HepG2 (cell line): ENCODE data around the gene TAF1D. TPM values are rescaled to one million over a fixed set of nuclear protein-coding genes. Genes with fewer than 3 reads are reported as not detected.

Experiments used
- BCL6 ChIP-seq: IDR thresholded peaks from 2 replicates; pipeline ENCODE4 v1.6.1; 2016; ENCODE audit warnings: missing genetic modification reagents, missing compliant biosample characterization
- BRCA1 ChIP-seq: sonication (generic); formaldehyde crosslinking; IDR thresholded peaks from 2 replicates; pipeline ENCODE4 v1.4.0; 2020; ENCODE audit warnings: missing genetic modification reagents
- ISX ChIP-seq: sonication (generic); formaldehyde crosslinking; conservative IDR thresholded peaks from 2 replicates; pipeline ENCODE4 v1.5.0; 2020; ENCODE audit warnings: missing genetic modification reagents
- KDM3A ChIP-seq: IDR thresholded peaks from 2 replicates; pipeline ENCODE4 v1.6.1; 2018; ENCODE audit warnings: low read depth, missing compliant biosample characterization
- MIER2 ChIP-seq: IDR thresholded peaks from 2 replicates; pipeline ENCODE4 v1.6.1; 2016; ENCODE audit warnings: missing biosample characterization, missing genetic modification reagents
- RARA ChIP-seq: IDR thresholded peaks from 2 replicates; pipeline ENCODE4 v1.6.1; 2016; ENCODE audit warnings: missing genetic modification reagents, missing compliant biosample characterization
- RXRA ChIP-seq: sonication (generic); formaldehyde crosslinking; IDR thresholded peaks from 2 replicates; pipeline ENCODE4 v1.5.1; 2020; ENCODE audit warnings: missing genetic modification reagents
- TGIF2 ChIP-seq: IDR thresholded peaks from 2 replicates; pipeline ENCODE4 v1.6.1; 2016; ENCODE audit warnings: control low read depth, missing compliant biosample characterization
- U2AF1 ChIP-seq: fragments of 200-400 bp; formaldehyde crosslinking; optimal IDR thresholded peaks from 2 replicates; pipeline ENCODE3; 2017; ENCODE audit warnings: mild to moderate bottlenecking, low read depth, low read length
- ZNF180 ChIP-seq: sonication (generic); formaldehyde crosslinking; IDR thresholded peaks from 2 replicates; pipeline ENCODE4 v1.4.0; 2020; ENCODE audit warnings: low read depth, missing genetic modification reagents, borderline replicate concordance
- ZNF24 ChIP-seq: fragments of 450-650 bp; IDR thresholded peaks from 2 replicates; pipeline ENCODE4 v1.6.1; 2017; ENCODE audit warnings: antibody characterized with exemption, mild to moderate bottlenecking
- ZNF564 ChIP-seq: sonication (generic); formaldehyde crosslinking; IDR thresholded peaks from 2 replicates; pipeline ENCODE4 v1.8.1; 2023; ENCODE audit warnings: mild to moderate bottlenecking, missing genetic modification reagents
- ZNF572 ChIP-seq: sonication (generic); formaldehyde crosslinking; IDR thresholded peaks from 2 replicates; pipeline ENCODE4 v1.5.1; 2020; ENCODE audit warnings: mild to moderate bottlenecking, missing genetic modification reagents
- ZNF746 ChIP-seq: sonication (generic); formaldehyde crosslinking; IDR thresholded peaks from 2 replicates; pipeline ENCODE4 v1.8.0; 2022; ENCODE audit warnings: mild to moderate bottlenecking, missing genetic modification reagents
- polyA plus RNA-seq, 8 experiments: library from polyadenylated mRNA; depleted of rRNA in 3 of 8; stranded (reverse) in 7 of 8; unstranded in 1 of 8; fragments of >200 nt; fragmentation: Illumina TruSeq in 4 of 8; extraction: Trizol in 4 of 8; gene quantifications; 2 replicates each; pipeline versions ENCODE4 v1.2.1 to v1.2.3, GENCODE V29; 2011 to 2016; ENCODE audit warnings: low read depth in 4 of 8, missing spikeins in 1 of 8, mixed read lengths in 1 of 8; ENCODE audit not compliant: insufficient read depth in 1 of 8
- total RNA-seq, 5 experiments: library from RNA; depleted of rRNA; stranded (reverse); fragments of >200 nt; fragmentation: Illumina TruSeq; extraction: Trizol; gene quantifications; 2 replicates each; pipeline ENCODE4 v1.2.3, GENCODE V29; 2016; ENCODE audit warnings: low read depth in 1 of 5
- TF ChIP-seq, protein P1 (sequence below): sonication (generic); formaldehyde crosslinking; IDR thresholded peaks from 2 replicates; pipeline ENCODE4 v1.4.0; 2020; ENCODE audit warnings: missing genetic modification reagents
- TF ChIP-seq, protein P2 (sequence below), 2 experiments: IDR thresholded peaks; 2 replicates each; pipeline ENCODE4 v1.6.1; 2011 to 2012; ENCODE audit warnings: low read length in 2 of 2, borderline replicate concordance in 1 of 2, low read depth in 1 of 2, mild to moderate bottlenecking in 1 of 2, moderate library complexity in 1 of 2
- TF ChIP-seq, protein P3 (sequence below): IDR thresholded peaks from 2 replicates; pipeline ENCODE4 v1.6.1; 2016; ENCODE audit warnings: low read depth, missing genetic modification reagents, missing compliant biosample characterization
- TF ChIP-seq, protein P4 (sequence below): IDR thresholded peaks from 2 replicates; pipeline ENCODE4 v1.6.1; 2012; ENCODE audit warnings: inconsistent platforms
- TF ChIP-seq, protein P5 (sequence below): sonication (generic); formaldehyde crosslinking; IDR thresholded peaks from 2 replicates; pipeline ENCODE4 v1.8.1; 2023; ENCODE audit warnings: missing genetic modification reagents, mild to moderate bottlenecking, borderline replicate concordance
- TF ChIP-seq, protein P6 (sequence below): sonication (generic); formaldehyde crosslinking; IDR thresholded peaks from 2 replicates; pipeline ENCODE4 v1.5.0; 2020; ENCODE audit warnings: missing genetic modification reagents

TAF1D gene
- total and polyA plus RNA-seq, 2 of the 13 experiments (the other 11 are each of a cell fraction or from before 2014, with no cell fraction given): 132 to 207 TPM

DNA sequence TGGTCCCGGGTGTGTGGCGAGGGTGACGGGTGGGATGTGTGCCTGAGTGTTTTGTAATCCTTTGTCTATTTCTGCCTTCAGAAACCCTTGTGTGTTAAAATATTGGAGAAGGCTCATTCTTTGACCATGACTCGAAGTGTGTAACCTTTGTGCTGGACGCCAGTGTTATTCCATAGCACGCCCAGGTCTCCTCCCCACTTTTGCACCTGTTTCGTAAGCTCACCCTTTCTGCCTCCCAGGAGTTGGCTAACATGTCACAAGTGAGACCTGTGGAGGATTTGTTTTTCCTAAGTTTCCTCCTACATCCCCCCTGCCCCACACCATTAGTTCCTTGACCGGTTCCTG is 559 bp upstream of the TAF1D start (continued):
- TF ChIP-seq, protein P1, sequence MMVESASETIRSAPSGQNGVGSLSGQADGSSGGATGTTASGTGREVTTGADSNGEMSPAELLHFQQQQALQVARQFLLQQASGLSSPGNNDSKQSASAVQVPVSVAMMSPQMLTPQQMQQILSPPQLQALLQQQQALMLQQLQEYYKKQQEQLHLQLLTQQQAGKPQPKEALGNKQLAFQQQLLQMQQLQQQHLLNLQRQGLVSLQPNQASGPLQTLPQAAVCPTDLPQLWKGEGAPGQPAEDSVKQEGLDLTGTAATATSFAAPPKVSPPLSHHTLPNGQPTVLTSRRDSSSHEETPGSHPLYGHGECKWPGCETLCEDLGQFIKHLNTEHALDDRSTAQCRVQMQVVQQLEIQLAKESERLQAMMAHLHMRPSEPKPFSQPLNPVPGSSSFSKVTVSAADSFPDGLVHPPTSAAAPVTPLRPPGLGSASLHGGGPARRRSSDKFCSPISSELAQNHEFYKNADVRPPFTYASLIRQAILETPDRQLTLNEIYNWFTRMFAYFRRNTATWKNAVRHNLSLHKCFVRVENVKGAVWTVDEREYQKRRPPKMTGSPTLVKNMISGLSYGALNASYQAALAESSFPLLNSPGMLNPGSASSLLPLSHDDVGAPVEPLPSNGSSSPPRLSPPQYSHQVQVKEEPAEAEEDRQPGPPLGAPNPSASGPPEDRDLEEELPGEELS (CRISPR knock-in tag): peak; percentile 43; the same call in 1 of the 2 replicates
- TF ChIP-seq ZNF746 (CRISPR knock-in tag): no peak
- TF ChIP-seq, protein P2, sequence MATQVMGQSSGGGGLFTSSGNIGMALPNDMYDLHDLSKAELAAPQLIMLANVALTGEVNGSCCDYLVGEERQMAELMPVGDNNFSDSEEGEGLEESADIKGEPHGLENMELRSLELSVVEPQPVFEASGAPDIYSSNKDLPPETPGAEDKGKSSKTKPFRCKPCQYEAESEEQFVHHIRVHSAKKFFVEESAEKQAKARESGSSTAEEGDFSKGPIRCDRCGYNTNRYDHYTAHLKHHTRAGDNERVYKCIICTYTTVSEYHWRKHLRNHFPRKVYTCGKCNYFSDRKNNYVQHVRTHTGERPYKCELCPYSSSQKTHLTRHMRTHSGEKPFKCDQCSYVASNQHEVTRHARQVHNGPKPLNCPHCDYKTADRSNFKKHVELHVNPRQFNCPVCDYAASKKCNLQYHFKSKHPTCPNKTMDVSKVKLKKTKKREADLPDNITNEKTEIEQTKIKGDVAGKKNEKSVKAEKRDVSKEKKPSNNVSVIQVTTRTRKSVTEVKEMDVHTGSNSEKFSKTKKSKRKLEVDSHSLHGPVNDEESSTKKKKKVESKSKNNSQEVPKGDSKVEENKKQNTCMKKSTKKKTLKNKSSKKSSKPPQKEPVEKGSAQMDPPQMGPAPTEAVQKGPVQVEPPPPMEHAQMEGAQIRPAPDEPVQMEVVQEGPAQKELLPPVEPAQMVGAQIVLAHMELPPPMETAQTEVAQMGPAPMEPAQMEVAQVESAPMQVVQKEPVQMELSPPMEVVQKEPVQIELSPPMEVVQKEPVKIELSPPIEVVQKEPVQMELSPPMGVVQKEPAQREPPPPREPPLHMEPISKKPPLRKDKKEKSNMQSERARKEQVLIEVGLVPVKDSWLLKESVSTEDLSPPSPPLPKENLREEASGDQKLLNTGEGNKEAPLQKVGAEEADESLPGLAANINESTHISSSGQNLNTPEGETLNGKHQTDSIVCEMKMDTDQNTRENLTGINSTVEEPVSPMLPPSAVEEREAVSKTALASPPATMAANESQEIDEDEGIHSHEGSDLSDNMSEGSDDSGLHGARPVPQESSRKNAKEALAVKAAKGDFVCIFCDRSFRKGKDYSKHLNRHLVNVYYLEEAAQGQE (IDR thresholded peaks at IDR 0.05; ENCODE audit: borderline replicate concordance in 1 of 2, low read depth in 1 of 2, low read length in 2 of 2): peak in 1 of 2 experiments; percentile 51; a peak in 1 of 4 replicates
- no peak for TF ChIP-seq TGIF2 (CRISPR knock-in tag)
- no peak for TF ChIP-seq U2AF1
- TF ChIP-seq BRCA1 (CRISPR knock-in tag): no peak
- TF ChIP-seq, protein P3, sequence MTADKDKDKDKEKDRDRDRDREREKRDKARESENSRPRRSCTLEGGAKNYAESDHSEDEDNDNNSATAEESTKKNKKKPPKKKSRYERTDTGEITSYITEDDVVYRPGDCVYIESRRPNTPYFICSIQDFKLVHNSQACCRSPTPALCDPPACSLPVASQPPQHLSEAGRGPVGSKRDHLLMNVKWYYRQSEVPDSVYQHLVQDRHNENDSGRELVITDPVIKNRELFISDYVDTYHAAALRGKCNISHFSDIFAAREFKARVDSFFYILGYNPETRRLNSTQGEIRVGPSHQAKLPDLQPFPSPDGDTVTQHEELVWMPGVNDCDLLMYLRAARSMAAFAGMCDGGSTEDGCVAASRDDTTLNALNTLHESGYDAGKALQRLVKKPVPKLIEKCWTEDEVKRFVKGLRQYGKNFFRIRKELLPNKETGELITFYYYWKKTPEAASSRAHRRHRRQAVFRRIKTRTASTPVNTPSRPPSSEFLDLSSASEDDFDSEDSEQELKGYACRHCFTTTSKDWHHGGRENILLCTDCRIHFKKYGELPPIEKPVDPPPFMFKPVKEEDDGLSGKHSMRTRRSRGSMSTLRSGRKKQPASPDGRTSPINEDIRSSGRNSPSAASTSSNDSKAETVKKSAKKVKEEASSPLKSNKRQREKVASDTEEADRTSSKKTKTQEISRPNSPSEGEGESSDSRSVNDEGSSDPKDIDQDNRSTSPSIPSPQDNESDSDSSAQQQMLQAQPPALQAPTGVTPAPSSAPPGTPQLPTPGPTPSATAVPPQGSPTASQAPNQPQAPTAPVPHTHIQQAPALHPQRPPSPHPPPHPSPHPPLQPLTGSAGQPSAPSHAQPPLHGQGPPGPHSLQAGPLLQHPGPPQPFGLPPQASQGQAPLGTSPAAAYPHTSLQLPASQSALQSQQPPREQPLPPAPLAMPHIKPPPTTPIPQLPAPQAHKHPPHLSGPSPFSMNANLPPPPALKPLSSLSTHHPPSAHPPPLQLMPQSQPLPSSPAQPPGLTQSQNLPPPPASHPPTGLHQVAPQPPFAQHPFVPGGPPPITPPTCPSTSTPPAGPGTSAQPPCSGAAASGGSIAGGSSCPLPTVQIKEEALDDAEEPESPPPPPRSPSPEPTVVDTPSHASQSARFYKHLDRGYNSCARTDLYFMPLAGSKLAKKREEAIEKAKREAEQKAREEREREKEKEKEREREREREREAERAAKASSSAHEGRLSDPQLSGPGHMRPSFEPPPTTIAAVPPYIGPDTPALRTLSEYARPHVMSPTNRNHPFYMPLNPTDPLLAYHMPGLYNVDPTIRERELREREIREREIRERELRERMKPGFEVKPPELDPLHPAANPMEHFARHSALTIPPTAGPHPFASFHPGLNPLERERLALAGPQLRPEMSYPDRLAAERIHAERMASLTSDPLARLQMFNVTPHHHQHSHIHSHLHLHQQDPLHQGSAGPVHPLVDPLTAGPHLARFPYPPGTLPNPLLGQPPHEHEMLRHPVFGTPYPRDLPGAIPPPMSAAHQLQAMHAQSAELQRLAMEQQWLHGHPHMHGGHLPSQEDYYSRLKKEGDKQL (CRISPR knock-in tag): no peak
- no peak for TF ChIP-seq ZNF564
- no peak for TF ChIP-seq ZNF180
- peak; percentile 24; the same call in 1 of the 2 replicates for TF ChIP-seq ISX (CRISPR knock-in tag)
- TF ChIP-seq, protein P4, sequence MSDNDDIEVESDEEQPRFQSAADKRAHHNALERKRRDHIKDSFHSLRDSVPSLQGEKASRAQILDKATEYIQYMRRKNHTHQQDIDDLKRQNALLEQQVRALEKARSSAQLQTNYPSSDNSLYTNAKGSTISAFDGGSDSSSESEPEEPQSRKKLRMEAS: 0 out of 2 replicates have a peak, but pooled peaks have one; percentile 5
- TF ChIP-seq MIER2 (CRISPR knock-in tag): no peak
- TF ChIP-seq BCL6: no peak
- TF ChIP-seq, protein P5, sequence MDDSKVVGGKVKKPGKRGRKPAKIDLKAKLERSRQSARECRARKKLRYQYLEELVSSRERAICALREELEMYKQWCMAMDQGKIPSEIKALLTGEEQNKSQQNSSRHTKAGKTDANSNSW: no peak
- no peak for TF ChIP-seq KDM3A (CRISPR knock-in tag)
- TF ChIP-seq ZNF24: no peak
- TF ChIP-seq RXRA: no peak; the same call in 1 of the 2 replicates
- 0 out of 2 replicates have a peak, but pooled peaks have one; percentile 40 for TF ChIP-seq RARA (CRISPR knock-in tag)
- no peak for TF ChIP-seq ZNF572 (CRISPR knock-in tag)
- TF ChIP-seq, protein P6, sequence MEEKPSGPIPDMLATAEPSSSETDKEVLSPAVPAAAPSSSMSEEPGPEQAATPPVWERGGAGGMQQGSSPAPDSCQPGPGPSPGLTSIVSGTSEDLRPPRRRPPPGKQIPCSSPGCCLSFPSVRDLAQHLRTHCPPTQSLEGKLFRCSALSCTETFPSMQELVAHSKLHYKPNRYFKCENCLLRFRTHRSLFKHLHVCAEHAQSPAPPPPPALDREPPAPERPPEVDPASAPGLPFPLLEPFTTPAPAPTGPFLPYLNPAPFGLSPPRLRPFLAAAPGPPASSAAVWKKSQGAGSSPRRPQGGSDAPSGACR (CRISPR knock-in tag): peak; percentile 85; the same call in 1 of the 2 replicates
